Measurements from ENCODE around the gene USP48. TPM values are rescaled to one million over a fixed set of nuclear protein-coding genes. Genes with fewer than 3 reads are reported as not detected.
A peak's percentile ranks its signal among the peaks of the same experiment; 100 is the strongest.

The USP48 gene
- total and polyA plus RNA-seq, 2 of the 13 experiments (the other 11 are each of a cell fraction or from before 2014, with no cell fraction given) = 30.4 to 30.7 TPM

- FAIRE-seq (no peak), ATAC-seq (no peak), DNase-seq (ENCODE audit: low spot score) (no peak)
- peak overlapping the region; percentile 89 for H3K4me2 ChIP-seq (ENCODE audit: low read depth, low read length)
- peaks cover 10% of the 10 kb centered on the region for H4K20me1 ChIP-seq (ENCODE audit: insufficient read depth, low read length)
- BruUV-seq (replicated peaks) = TSS peak; percentile 38
- peaks cover 2 to 13% of the 10 kb centered on the region in 2 experiments; a peak in 3 of 5 replicates for H3K36me3 ChIP-seq (replicated peaks in 1 of 2; ENCODE audit: control insufficient read depth in 1 of 2, insufficient read depth in 2 of 2, low read length in 2 of 2)
- H3K27ac ChIP-seq (ENCODE audit: extremely low read length, insufficient read depth, low read length) = peak overlapping the region; percentile 87
- intact Hi-C loops (cut with micrococcal nuclease; ENCODE audit: unreplicated experiment) = no loop called here
- peaks cover 10% of the 10 kb centered on the region for H3K79me2 ChIP-seq (ENCODE audit: insufficient read depth, low read length)
- peak overlapping the region; percentile 81 to 87 (median 83) for H3K4me3 ChIP-seq (replicated peaks in 1 of 3; ENCODE audit: insufficient read depth in 1 of 3, low read depth in 2 of 3, low read length in 3 of 3)
- no peaks in the 10 kb centered on the region for H3K27me3 ChIP-seq (ENCODE audit: control insufficient read depth in 1 of 2, insufficient read depth in 2 of 2, low read length in 2 of 2)
- ChIA-PET POLR2A (no interaction called here), CTCF (ENCODE audit: low intra/inter-chr PET ratio, low total read pairs) (no interaction called here)
- peak overlapping the region; percentile 83 for H3K9ac ChIP-seq (ENCODE audit: insufficient read depth, low read depth, low read length)
- in situ Hi-C loops (cut with HindIII; ENCODE audit: extremely low pct_ligation_motif_present, low pct_unique_long_range_greater_than_20kb) = no loop called here
- peaks cover 77% of the 10 kb centered on the region for H3K4me1 ChIP-seq (ENCODE audit: insufficient read depth, low read length)
- H2AFZ ChIP-seq (ENCODE audit: low read length) = no peak overlapping the region
- H3K9me3 ChIP-seq (ENCODE audit: low read length) = no peaks in the 10 kb centered on the region
- WGBS (ENCODE audit: low lambda C conversion rate) = 44% methylated on average over 9 of the region's 11 CpGs
- TF ChIP-seq ZNF629 (CRISPR knock-in tag; conservative IDR thresholded peaks at IDR 0.05) (peak; percentile 80), PLRG1 (conservative IDR thresholded peaks at IDR 0.05) (no peak), ZNF510 (CRISPR knock-in tag; IDR thresholded peaks at IDR 0.05; ENCODE audit: low read depth) (no peak), RFX3 (CRISPR knock-in tag; IDR thresholded peaks at IDR 0.05) (no peak), MTF1 (CRISPR knock-in tag; IDR thresholded peaks at IDR 0.05) (no peak), ZXDC (CRISPR knock-in tag; IDR thresholded peaks at IDR 0.05) (0 out of 2 replicates have a peak, but pooled peaks have one; percentile 33), MIXL1 (CRISPR knock-in tag; IDR thresholded peaks at IDR 0.05) (no peak), TFE3 (CRISPR knock-in tag; IDR thresholded peaks at IDR 0.05) (no peak), SIN3A (IDR thresholded peaks at IDR 0.05; ENCODE audit: borderline replicate concordance, low read depth, low read length) (no peak), ARNTL (CRISPR knock-in tag; IDR thresholded peaks at IDR 0.05) (peak; percentile 12; the same call in 1 of the 2 replicates), ZNF7 (CRISPR knock-in tag; IDR thresholded peaks at IDR 0.05) (no peak), ZNF576 (CRISPR knock-in tag; IDR thresholded peaks at IDR 0.05) (no peak), HIC2 (CRISPR knock-in tag; IDR thresholded peaks at IDR 0.05; ENCODE audit: low read depth) (0 out of 2 replicates have a peak, but pooled peaks have one; percentile 0), ZBTB39 (CRISPR knock-in tag; IDR thresholded peaks at IDR 0.05) (no peak), KMT2A (CRISPR knock-in tag; IDR thresholded peaks at IDR 0.05) (no peak), ZSCAN21 (CRISPR knock-in tag; IDR thresholded peaks at IDR 0.05; ENCODE audit: borderline replicate concordance) (peak; percentile 41; the same call in 1 of the 2 replicates)
Measured at GRCh38 chr1:21667348-21668231, 115.4 kb downstream of the USP48 start.
